ENCODE results near the gene VAV2.
A peak's percentile ranks its signal among the peaks of the same experiment; 100 is the strongest.

Gene VAV2

GRCh38 chr9:133782157-133783130, 209.7 kb downstream of the VAV2 start:
- no peaks in the 10 kb centered on the region for H3K4me1 Mint-ChIP-seq
- H3K4me3 Mint-ChIP-seq: no peak overlapping the region
- peak; percentile 55 for ATAC-seq
- no peaks in the 10 kb centered on the region for H3K9me3 Mint-ChIP-seq
- no peak overlapping the region for H3K27ac Mint-ChIP-seq
- no peaks in the 10 kb centered on the region for H3K36me3 Mint-ChIP-seq
- peak; percentile 52 to 75 for DNase-seq (ENCODE audit: low spot score in 2 of 2)

- Mint-ChIP-seq H3K9me3 (no peaks in the 10 kb centered on the region), H3K27ac (no peak overlapping the region), H3K4me3 (no peak overlapping the region), H3K4me1 (no peaks in the 10 kb centered on the region), H3K36me3 (no peaks in the 10 kb centered on the region)
- no peak for DNase-seq (ENCODE audit: low spot score in 2 of 2)
- ATAC-seq: no peak
Measured at GRCh38 chr9:133781828-133782135, 210.3 kb downstream of the VAV2 start.

GRCh38 chr9:133780962-133781827, 210.9 kb downstream of the VAV2 start:
- H3K4me3 Mint-ChIP-seq: no peak overlapping the region
- ATAC-seq: no peak
- DNase-seq (ENCODE audit: low spot score in 2 of 2): no peak
- H3K9me3 Mint-ChIP-seq: no peaks in the 10 kb centered on the region
- no peak overlapping the region for H3K27ac Mint-ChIP-seq
- H3K36me3 Mint-ChIP-seq: no peaks in the 10 kb centered on the region
- H3K4me1 Mint-ChIP-seq: no peaks in the 10 kb centered on the region

- H3K4me1 Mint-ChIP-seq: no peaks in the 10 kb centered on the region
- ATAC-seq (no peak), DNase-seq (ENCODE audit: low spot score in 2 of 2) (no peak)
Measured at GRCh38 chr9:133780404-133780945, 211.6 kb downstream of the VAV2 start.

GRCh38 chr9:133779516-133780403, 212.4 kb downstream of the VAV2 start:
- H3K4me1 Mint-ChIP-seq: no peaks in the 10 kb centered on the region
- ATAC-seq (no peak), DNase-seq (ENCODE audit: low spot score in 2 of 2) (no peak)
- H3K9me3 Mint-ChIP-seq: no peaks in the 10 kb centered on the region
- no peak overlapping the region for H3K27ac Mint-ChIP-seq
- H3K4me3 Mint-ChIP-seq: no peak overlapping the region
- H3K36me3 Mint-ChIP-seq: no peaks in the 10 kb centered on the region

More at GRCh38 chr9:133780404-133780945, 211.6 kb downstream of the VAV2 start:
- Mint-ChIP-seq H3K36me3 (no peaks in the 10 kb centered on the region), H3K4me3 (no peak overlapping the region), H3K9me3 (no peaks in the 10 kb centered on the region), H3K27ac (no peak overlapping the region)

- DNase-seq (ENCODE audit: low spot score in 2 of 2) (no peak), ATAC-seq (no peak)
- Mint-ChIP-seq H3K9me3 (no peaks in the 10 kb centered on the region), H3K36me3 (no peaks in the 10 kb centered on the region), H3K4me1 (no peaks in the 10 kb centered on the region), H3K4me3 (no peak overlapping the region), H3K27ac (no peak overlapping the region)
Measured at GRCh38 chr9:133779081-133779480, 213.0 kb downstream of the VAV2 start.

- Mint-ChIP-seq H3K27ac (no peak overlapping the region), H3K9me3 (no peaks in the 10 kb centered on the region), H3K4me3 (no peak overlapping the region), H3K4me1 (no peaks in the 10 kb centered on the region), H3K36me3 (no peaks in the 10 kb centered on the region)
- DNase-seq (ENCODE audit: low spot score in 2 of 2) (no peak), ATAC-seq (no peak)
Measured at GRCh38 chr9:133778336-133779013, 213.6 kb downstream of the VAV2 start.

GRCh38 chr9:133777871-133778270, 214.3 kb downstream of the VAV2 start:
- Mint-ChIP-seq H3K9me3 (no peaks in the 10 kb centered on the region), H3K4me1 (no peaks in the 10 kb centered on the region), H3K4me3 (no peak overlapping the region), H3K36me3 (no peaks in the 10 kb centered on the region), H3K27ac (no peak overlapping the region)
- DNase-seq (ENCODE audit: low spot score in 2 of 2): no peak
- ATAC-seq: no peak

GRCh38 chr9:133777068-133777791, 214.9 kb downstream of the VAV2 start:
- no peaks in the 10 kb centered on the region for H3K36me3 Mint-ChIP-seq
- ATAC-seq: no peak
- H3K27ac Mint-ChIP-seq: no peak overlapping the region

GRCh38 chr9:133775951-133776905, 215.9 kb downstream of the VAV2 start:
- DNase-seq (ENCODE audit: low spot score in 2 of 2): no peak
- no peak for ATAC-seq
- Mint-ChIP-seq H3K9me3 (no peaks in the 10 kb centered on the region), H3K4me1 (no peaks in the 10 kb centered on the region), H3K4me3 (no peak overlapping the region), H3K36me3 (no peaks in the 10 kb centered on the region), H3K27ac (no peak overlapping the region)

More at GRCh38 chr9:133777068-133777791, 214.9 kb downstream of the VAV2 start:
- no peaks in the 10 kb centered on the region for H3K4me1 Mint-ChIP-seq
- H3K4me3 Mint-ChIP-seq: no peak overlapping the region
- no peaks in the 10 kb centered on the region for H3K9me3 Mint-ChIP-seq
- DNase-seq (ENCODE audit: low spot score in 2 of 2): no peak

GRCh38 chr9:133775291-133775690, 216.8 kb downstream of the VAV2 start:
- ATAC-seq (no peak), DNase-seq (ENCODE audit: low spot score in 2 of 2) (no peak)
- Mint-ChIP-seq H3K4me3 (no peak overlapping the region), H3K27ac (no peak overlapping the region), H3K9me3 (no peaks in the 10 kb centered on the region), H3K36me3 (no peaks in the 10 kb centered on the region), H3K4me1 (no peaks in the 10 kb centered on the region)

GRCh38 chr9:133774799-133775198, 217.3 kb downstream of the VAV2 start:
- DNase-seq (ENCODE audit: low spot score in 2 of 2): no peak
- Mint-ChIP-seq H3K4me3 (no peak overlapping the region), H3K9me3 (no peaks in the 10 kb centered on the region), H3K4me1 (no peaks in the 10 kb centered on the region), H3K27ac (no peak overlapping the region), H3K36me3 (no peaks in the 10 kb centered on the region)
- ATAC-seq: no peak
